ENCODE data around the gene PDE3B. TPM values are rescaled to one million over a fixed set of nuclear protein-coding genes. Genes with fewer than 3 reads are reported as not detected.
A peak's percentile ranks its signal among the peaks of the same experiment; 100 is the strongest.
"Not testable (repeated sequence)": the region's sequence is repeated elsewhere in the genome, so short reads cannot be mapped to it uniquely, and the experiment has no call there.

PDE3B gene
- polyA plus RNA-seq, 4 donors, result 0.67 to 25.8 (median 2.4) TPM

GRCh38 chr11:14882196-14882595 lies 238.6 kb downstream of the PDE3B start:
- H3K4me3 ChIP-seq (ENCODE audit: low read depth in 1 of 3, low read length in 3 of 3), result no peak overlapping the region
- H3K4me1 ChIP-seq (ENCODE audit: control insufficient read depth in 3 of 3, insufficient read depth in 2 of 3, low read depth in 1 of 3, low read length in 2 of 3), result peaks cover 3 to 13% (median 5%) of the 10 kb centered on the region in 3 donors
- FAIRE-seq (no peak), DNase-seq (no peak)
- peaks cover 0 to 4% (median 3%) of the 10 kb centered on the region in 3 donors for H3K36me3 ChIP-seq (ENCODE audit: control insufficient read depth in 3 of 3, insufficient read depth in 2 of 3, low read depth in 1 of 3, low read length in 3 of 3)
- no peaks in the 10 kb centered on the region for H3K27me3 ChIP-seq (ENCODE audit: control insufficient read depth in 3 of 3, insufficient read depth in 3 of 3, low read length in 3 of 3)
- H3K27ac ChIP-seq (ENCODE audit: low read depth in 1 of 3, low read length in 2 of 3), result no peak overlapping the region
- 87 to 89% (median 87%) methylated on average over 1 of the region's 1 CpG for WGBS, 3 donors
- H3K9me3 ChIP-seq (ENCODE audit: control insufficient read depth in 2 of 2, insufficient read depth in 1 of 2, low read depth in 1 of 2, low read length in 1 of 2), result peaks cover 0 to 4% of the 10 kb centered on the region in 2 donors

DNA sequence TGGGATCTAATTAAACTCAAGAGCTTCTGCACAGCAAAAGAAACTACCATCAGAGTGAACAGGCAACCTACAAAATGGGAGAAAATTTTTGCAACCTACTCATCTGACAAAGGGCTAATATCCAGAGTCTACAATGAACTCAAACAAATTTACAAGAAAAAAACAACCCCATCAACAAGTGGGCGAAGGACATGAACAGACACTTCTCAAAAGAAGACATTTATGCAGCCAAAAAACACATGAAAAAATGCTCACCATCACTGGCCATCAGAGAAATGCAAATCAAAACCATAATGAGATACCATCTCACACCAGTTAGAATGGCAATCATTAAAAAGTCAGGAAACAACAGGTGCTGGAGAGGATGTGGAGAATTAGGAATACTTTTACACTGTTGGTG lies 240.1 kb downstream of the PDE3B start:
- H3K4me1 ChIP-seq (ENCODE audit: control insufficient read depth in 3 of 3, insufficient read depth in 2 of 3, low read depth in 1 of 3, low read length in 2 of 3), result peaks cover 5 to 13% (median 5%) of the 10 kb centered on the region in 3 donors
- H3K9me3 ChIP-seq (ENCODE audit: control insufficient read depth in 2 of 2, insufficient read depth in 1 of 2, low read depth in 1 of 2, low read length in 1 of 2); DNase-seq; H3K27ac ChIP-seq (ENCODE audit: low read depth in 1 of 3, low read length in 2 of 3); FAIRE-seq; H3K4me3 ChIP-seq (ENCODE audit: low read depth in 1 of 3, low read length in 3 of 3); H3K36me3 ChIP-seq (ENCODE audit: control insufficient read depth in 3 of 3, insufficient read depth in 2 of 3, low read depth in 1 of 3, low read length in 3 of 3); H3K27me3 ChIP-seq (ENCODE audit: control insufficient read depth in 3 of 3, insufficient read depth in 3 of 3, low read length in 3 of 3): not testable (repeated sequence)
- 100% methylated on average over 1 of the region's 1 CpG for WGBS, 3 donors

GRCh38 chr11:14884667-14885273 lies 241.2 kb downstream of the PDE3B start:
- WGBS, 3 donors, result 78 to 97% (median 83%) methylated on average over 1 of the region's 1 CpG
- no peak for DNase-seq

DNA sequence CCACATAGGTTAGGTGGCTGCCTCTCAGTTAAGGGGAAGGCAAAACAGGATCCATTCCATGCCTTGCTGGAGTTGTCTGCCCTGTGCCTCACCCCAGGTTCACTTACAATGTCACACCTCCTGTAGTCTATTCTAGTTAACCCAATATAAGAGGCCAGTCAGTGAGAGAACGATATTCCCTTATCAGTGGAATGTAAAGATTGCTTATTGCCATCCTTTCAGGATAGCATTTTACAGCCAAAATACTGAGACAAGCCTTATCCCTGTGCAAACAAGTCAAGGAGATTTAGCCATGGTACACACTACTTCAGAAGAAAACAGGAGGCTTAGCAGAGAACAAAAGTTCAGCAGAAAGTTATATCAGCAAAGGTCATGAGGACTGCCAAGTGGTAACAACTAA lies 242.9 kb downstream of the PDE3B start:
- peak; percentile 59 to 61 for DNase-seq
- H3K27ac ChIP-seq (ENCODE audit: low read depth in 1 of 3, low read length in 2 of 3), result no peak overlapping the region
- H3K36me3 ChIP-seq (ENCODE audit: control insufficient read depth in 3 of 3, insufficient read depth in 2 of 3, low read depth in 1 of 3, low read length in 3 of 3), result peaks cover 0 to 2% (median 2%) of the 10 kb centered on the region in 3 donors
- H3K4me3 ChIP-seq (ENCODE audit: low read depth in 1 of 3, low read length in 3 of 3), result no peak overlapping the region
- peaks cover 0 to 4% of the 10 kb centered on the region in 2 donors for H3K9me3 ChIP-seq (ENCODE audit: control insufficient read depth in 2 of 2, insufficient read depth in 1 of 2, low read depth in 1 of 2, low read length in 1 of 2)
- 7 to 49% (median 23%) methylated on average over 1 of the region's 1 CpG for whole genome bisulfite sequencing, 3 donors
- no peaks in the 10 kb centered on the region for H3K27me3 ChIP-seq (ENCODE audit: control insufficient read depth in 3 of 3, insufficient read depth in 3 of 3, low read length in 3 of 3)
- H3K4me1 ChIP-seq (ENCODE audit: control insufficient read depth in 3 of 3, insufficient read depth in 2 of 3, low read depth in 1 of 3, low read length in 2 of 3), result peaks cover 5 to 19% (median 7%) of the 10 kb centered on the region in 3 donors
- no peak for FAIRE-seq

More at GRCh38 chr11:14884667-14885273, 241.2 kb downstream of the PDE3B start:
- peaks cover 5 to 13% (median 7%) of the 10 kb centered on the region in 3 donors for H3K4me1 ChIP-seq (ENCODE audit: control insufficient read depth in 3 of 3, insufficient read depth in 2 of 3, low read depth in 1 of 3, low read length in 2 of 3)
- no peak overlapping the region for H3K4me3 ChIP-seq (ENCODE audit: low read depth in 1 of 3, low read length in 3 of 3)
- H3K9me3 ChIP-seq (ENCODE audit: control insufficient read depth in 2 of 2, insufficient read depth in 1 of 2, low read depth in 1 of 2, low read length in 1 of 2), result peaks cover 0 to 4% of the 10 kb centered on the region in 2 donors
- H3K27ac ChIP-seq (ENCODE audit: low read depth in 1 of 3, low read length in 2 of 3), result no peak overlapping the region
- peak; percentile 23 for FAIRE-seq
- peaks cover 0 to 4% (median 2%) of the 10 kb centered on the region in 3 donors for H3K36me3 ChIP-seq (ENCODE audit: control insufficient read depth in 3 of 3, insufficient read depth in 2 of 3, low read depth in 1 of 3, low read length in 3 of 3)
- no peaks in the 10 kb centered on the region for H3K27me3 ChIP-seq (ENCODE audit: control insufficient read depth in 3 of 3, insufficient read depth in 3 of 3, low read length in 3 of 3)

GRCh38 chr11:14891143-14892035 lies 247.8 kb downstream of the PDE3B start:
- no peak for FAIRE-seq
- H3K36me3 ChIP-seq (ENCODE audit: control insufficient read depth in 3 of 3, insufficient read depth in 2 of 3, low read depth in 1 of 3, low read length in 3 of 3), result no peaks in the 10 kb centered on the region
- H3K4me3 ChIP-seq (ENCODE audit: low read depth in 1 of 3, low read length in 3 of 3), result peak overlapping the region; percentile 63 to 88 (median 70)
- peaks cover 0 to 6% of the 10 kb centered on the region in 2 donors for H3K9me3 ChIP-seq (ENCODE audit: control insufficient read depth in 2 of 2, insufficient read depth in 1 of 2, low read depth in 1 of 2, low read length in 1 of 2)
- peaks cover 5 to 10% (median 5%) of the 10 kb centered on the region in 3 donors for H3K4me1 ChIP-seq (ENCODE audit: control insufficient read depth in 3 of 3, insufficient read depth in 2 of 3, low read depth in 1 of 3, low read length in 2 of 3)
- WGBS, 3 donors, result 0 to 1% (median 0%) methylated on average over 54 to 67 of the region's 67 CpGs
- H3K27me3 ChIP-seq (ENCODE audit: control insufficient read depth in 3 of 3, insufficient read depth in 3 of 3, low read length in 3 of 3), result no peaks in the 10 kb centered on the region
- peak; percentile 92 to 96 for DNase-seq
- H3K27ac ChIP-seq (ENCODE audit: low read depth in 1 of 3, low read length in 2 of 3), result peak overlapping the region; percentile 86 to 97 (median 92)

DNA sequence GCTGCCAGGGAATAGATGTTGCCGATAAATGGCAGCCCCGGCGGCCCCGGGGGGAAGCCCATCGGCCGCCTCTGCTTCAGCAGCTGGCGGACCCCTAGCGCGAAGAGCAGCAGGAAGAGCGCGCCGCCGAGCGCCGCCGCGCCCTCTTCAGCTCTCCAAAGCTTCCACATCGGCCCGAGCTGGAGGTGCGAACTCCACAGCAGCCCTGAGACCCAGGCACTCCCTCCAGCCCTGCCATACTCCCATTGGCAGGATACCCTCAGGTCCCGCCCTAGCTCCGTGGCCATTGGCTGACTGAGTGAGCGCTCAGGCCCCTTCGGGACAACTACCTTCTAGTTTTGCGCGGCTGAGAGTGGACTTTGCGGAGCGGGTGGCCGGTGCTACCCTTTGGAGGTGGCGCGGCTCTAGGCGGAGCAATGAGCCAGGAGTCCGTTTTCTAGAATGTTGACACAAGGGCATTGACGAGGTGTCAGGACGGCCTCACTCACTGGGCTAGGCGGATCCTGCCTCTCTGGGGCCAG lies 248.5 kb downstream of the PDE3B start, which contains the start of gene CYP2R1:
CYP2R1 (minus strand) TSS at position 196 of the 521 bp plus-strand sequence; CDS start at position 170, 26 bp downstream.
- no peaks in the 10 kb centered on the region for H3K36me3 ChIP-seq (ENCODE audit: control insufficient read depth in 3 of 3, insufficient read depth in 2 of 3, low read depth in 1 of 3, low read length in 3 of 3)
- H3K27me3 ChIP-seq (ENCODE audit: control insufficient read depth in 3 of 3, insufficient read depth in 3 of 3, low read length in 3 of 3), result no peaks in the 10 kb centered on the region
- FAIRE-seq, result no peak
- DNase-seq, result peak; percentile 97 to 99
- peak within 1 kb of the TSS; percentile 63 to 88 (median 70) for H3K4me3 ChIP-seq (ENCODE audit: low read depth in 1 of 3, low read length in 3 of 3)
- H3K4me1 ChIP-seq (ENCODE audit: control insufficient read depth in 3 of 3, insufficient read depth in 2 of 3, low read depth in 1 of 3, low read length in 2 of 3), result peaks cover 2 to 7% (median 2%) of the 10 kb centered on the region in 3 donors
- H3K27ac ChIP-seq (ENCODE audit: low read depth in 1 of 3, low read length in 2 of 3), result peak within 1 kb of the TSS; percentile 86 to 97 (median 92)
- peaks cover 0 to 2% of the 10 kb centered on the region in 2 donors for H3K9me3 ChIP-seq (ENCODE audit: control insufficient read depth in 2 of 2, insufficient read depth in 1 of 2, low read depth in 1 of 2, low read length in 1 of 2)
- 0% methylated on average over 36 of the region's 36 CpGs for WGBS, 3 donors

DNA sequence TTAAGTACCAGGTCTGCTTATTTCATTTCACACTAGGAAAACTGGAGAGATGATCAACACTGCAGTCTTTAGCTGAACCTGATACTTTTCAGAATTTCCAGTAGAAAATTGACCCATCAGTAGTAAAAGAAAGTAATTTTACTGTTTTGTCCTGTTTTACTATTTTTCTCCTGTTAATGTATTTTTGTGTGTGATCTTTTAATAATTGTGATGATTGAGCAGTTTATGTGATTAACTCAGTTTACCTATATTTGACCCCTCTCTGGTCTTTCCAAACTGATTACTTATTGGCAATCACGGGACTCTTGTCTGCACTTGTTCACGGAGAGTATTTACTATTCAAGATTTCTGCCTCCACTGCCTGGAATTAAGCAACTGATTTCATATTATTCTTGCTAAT lies 249.0 kb downstream of the PDE3B start:
- H3K27me3 ChIP-seq (ENCODE audit: control insufficient read depth in 3 of 3, insufficient read depth in 3 of 3, low read length in 3 of 3), result no peaks in the 10 kb centered on the region
- no peak for FAIRE-seq
- 60 to 84% (median 66%) methylated on average over 2 of the region's 2 CpGs for WGBS, 3 donors
- no peak for DNase-seq
- peaks cover 0 to 2% of the 10 kb centered on the region in 2 donors for H3K9me3 ChIP-seq (ENCODE audit: control insufficient read depth in 2 of 2, insufficient read depth in 1 of 2, low read depth in 1 of 2, low read length in 1 of 2)
- peak overlapping the region in 2 of 3 donors; percentile 86 to 92 for H3K27ac ChIP-seq (ENCODE audit: low read depth in 1 of 3, low read length in 2 of 3)
- H3K4me1 ChIP-seq (ENCODE audit: control insufficient read depth in 3 of 3, insufficient read depth in 2 of 3, low read depth in 1 of 3, low read length in 2 of 3), result peaks cover 2 to 6% (median 2%) of the 10 kb centered on the region in 3 donors
- peak overlapping the region in 1 of 3 donors; percentile 88 for H3K4me3 ChIP-seq (ENCODE audit: low read depth in 1 of 3, low read length in 3 of 3)
- H3K36me3 ChIP-seq (ENCODE audit: control insufficient read depth in 3 of 3, insufficient read depth in 2 of 3, low read depth in 1 of 3, low read length in 3 of 3), result no peaks in the 10 kb centered on the region
